BE2C (cell line): ENCODE measurements around the gene FHAD1.

Experiments
- DNase-seq: peaks from one replicate; pipeline ENCODE4 v3.0.0-alpha.2; 2020
- H3K27me3 ChIP-seq: fragments of 250-450 bp; sonication (Bioruptor Pico); 2 replicates; pipeline ENCODE4 v1.5.1; 2020; ENCODE audit warnings: mild to moderate bottlenecking
- H3K36me3 ChIP-seq: fragments of 250-450 bp; sonication (Bioruptor Pico); 2 replicates; pipeline ENCODE4 v1.5.1; 2020; ENCODE audit warnings: mild to moderate bottlenecking
- H3K4me1 ChIP-seq: fragments of 250-450 bp; sonication (Bioruptor Pico); 2 replicates; pipeline ENCODE4 v1.5.1; 2020
- H3K4me3 ChIP-seq: 2 replicates; pipeline ENCODE4 v1.5.1; 2011; ENCODE audit warnings: low read depth, low read length
- H3K9me3 ChIP-seq: fragments of 250-450 bp; sonication (Bioruptor Pico); 2 replicates; pipeline ENCODE4 v1.5.1; 2020
- TF ChIP-seq, protein P1 (sequence below): IDR thresholded peaks from 2 replicates; pipeline ENCODE4 v1.5.1; 2012; ENCODE audit warnings: mild to moderate bottlenecking, low read depth, low read length

The FHAD1 gene

DNA sequence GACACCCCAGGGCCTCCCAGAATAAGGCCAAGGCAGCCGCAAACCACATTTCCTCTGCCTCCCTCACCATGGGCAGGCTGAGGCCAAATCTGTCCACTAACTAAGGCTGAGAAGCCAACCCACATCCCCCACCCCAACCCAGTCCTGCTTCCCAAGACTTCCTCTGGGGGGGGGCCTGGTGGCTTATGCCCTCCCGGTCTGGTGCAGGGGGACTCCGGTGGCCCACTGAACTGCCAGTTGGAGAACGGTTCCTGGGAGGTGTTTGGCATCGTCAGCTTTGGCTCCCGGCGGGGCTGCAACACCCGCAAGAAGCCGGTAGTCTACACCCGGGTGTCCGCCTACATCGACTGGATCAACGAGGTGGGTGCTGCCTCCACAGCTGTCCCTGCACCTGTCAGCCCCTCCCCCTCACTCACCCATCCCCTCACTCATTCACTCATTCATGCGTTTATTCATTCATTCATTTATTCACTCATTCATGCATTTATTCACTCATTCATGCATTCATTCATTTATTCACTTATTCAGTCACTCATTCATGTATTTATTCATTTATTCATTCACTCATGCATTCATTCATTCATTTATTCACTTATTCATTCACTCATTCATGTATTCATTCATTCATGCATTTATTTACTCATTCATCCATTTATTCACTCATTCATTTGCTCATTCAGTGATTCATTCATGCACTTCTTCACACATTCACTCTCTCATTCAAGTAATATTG lies 198.5 kb downstream of the FHAD1 start:
- no peaks in the 10 kb centered on the region for H3K27me3 ChIP-seq
- no peak overlapping the region for H3K4me3 ChIP-seq
- no peaks in the 10 kb centered on the region for H3K9me3 ChIP-seq
- H3K4me1 ChIP-seq, result no peaks in the 10 kb centered on the region; the same call in 1 of the 2 replicates
- DNase-seq, result no peak
- TF ChIP-seq, protein P1, sequence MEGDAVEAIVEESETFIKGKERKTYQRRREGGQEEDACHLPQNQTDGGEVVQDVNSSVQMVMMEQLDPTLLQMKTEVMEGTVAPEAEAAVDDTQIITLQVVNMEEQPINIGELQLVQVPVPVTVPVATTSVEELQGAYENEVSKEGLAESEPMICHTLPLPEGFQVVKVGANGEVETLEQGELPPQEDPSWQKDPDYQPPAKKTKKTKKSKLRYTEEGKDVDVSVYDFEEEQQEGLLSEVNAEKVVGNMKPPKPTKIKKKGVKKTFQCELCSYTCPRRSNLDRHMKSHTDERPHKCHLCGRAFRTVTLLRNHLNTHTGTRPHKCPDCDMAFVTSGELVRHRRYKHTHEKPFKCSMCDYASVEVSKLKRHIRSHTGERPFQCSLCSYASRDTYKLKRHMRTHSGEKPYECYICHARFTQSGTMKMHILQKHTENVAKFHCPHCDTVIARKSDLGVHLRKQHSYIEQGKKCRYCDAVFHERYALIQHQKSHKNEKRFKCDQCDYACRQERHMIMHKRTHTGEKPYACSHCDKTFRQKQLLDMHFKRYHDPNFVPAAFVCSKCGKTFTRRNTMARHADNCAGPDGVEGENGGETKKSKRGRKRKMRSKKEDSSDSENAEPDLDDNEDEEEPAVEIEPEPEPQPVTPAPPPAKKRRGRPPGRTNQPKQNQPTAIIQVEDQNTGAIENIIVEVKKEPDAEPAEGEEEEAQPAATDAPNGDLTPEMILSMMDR, result no peak
- H3K36me3 ChIP-seq, result no peaks in the 10 kb centered on the region

DNA sequence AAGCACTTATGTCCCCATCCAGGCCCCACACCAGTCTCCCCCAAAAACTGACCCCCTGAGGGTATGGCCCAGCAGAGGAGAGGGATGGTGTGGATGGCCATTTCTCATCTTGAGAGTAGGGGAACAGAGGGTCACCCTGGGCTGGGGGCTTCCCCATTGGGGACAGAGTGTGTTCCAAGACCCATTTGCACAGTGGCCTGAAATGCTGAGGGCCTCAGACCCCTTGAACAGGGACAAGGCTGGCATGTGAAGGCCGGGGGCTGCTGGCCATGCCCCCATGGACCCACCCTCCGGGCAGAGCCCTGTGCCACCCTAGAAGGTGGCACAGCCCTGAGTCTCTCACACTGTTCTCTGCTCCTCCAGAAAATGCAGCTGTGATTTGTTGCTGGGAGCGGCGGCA lies 199.2 kb downstream of the FHAD1 start:
- Histone ChIP-seq H3K36me3 (no peaks in the 10 kb centered on the region), H3K4me3 (no peak overlapping the region), H3K4me1 (no peaks in the 10 kb centered on the region; the same call in 1 of the 2 replicates), H3K27me3 (no peaks in the 10 kb centered on the region), H3K9me3 (no peaks in the 10 kb centered on the region)
- no peak for DNase-seq
- TF ChIP-seq, protein P1, result no peak
